Cortex of kidney (tissue), 1 donor: ENCODE data around the gene DOHH.

Experiments
- DNase-seq: peaks from one replicate; lab custom pipeline; 2025; lab: John Stamatoyannopoulos, UW

DOHH gene

DNA sequence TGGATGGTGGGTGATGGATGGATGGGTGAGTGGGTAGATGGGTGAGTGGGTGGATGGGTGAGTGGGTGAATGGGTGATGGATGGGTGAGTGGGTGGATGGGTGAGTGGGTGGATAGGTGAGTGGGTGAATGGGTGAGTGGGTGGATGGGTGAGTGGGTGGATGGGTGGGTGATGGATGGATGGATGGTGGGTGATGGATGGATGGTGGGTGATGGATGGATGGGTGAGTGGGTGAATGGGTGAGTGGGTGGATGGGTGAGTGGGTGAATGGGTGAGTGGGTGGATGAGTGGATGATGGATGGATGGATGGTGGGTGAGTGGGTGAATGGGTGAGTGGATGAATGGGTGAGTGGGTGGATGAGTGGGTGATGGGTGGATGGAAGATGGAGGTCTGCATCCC lies 23.0 kb downstream of the DOHH start:
- no peak for DNase-seq

DNA sequence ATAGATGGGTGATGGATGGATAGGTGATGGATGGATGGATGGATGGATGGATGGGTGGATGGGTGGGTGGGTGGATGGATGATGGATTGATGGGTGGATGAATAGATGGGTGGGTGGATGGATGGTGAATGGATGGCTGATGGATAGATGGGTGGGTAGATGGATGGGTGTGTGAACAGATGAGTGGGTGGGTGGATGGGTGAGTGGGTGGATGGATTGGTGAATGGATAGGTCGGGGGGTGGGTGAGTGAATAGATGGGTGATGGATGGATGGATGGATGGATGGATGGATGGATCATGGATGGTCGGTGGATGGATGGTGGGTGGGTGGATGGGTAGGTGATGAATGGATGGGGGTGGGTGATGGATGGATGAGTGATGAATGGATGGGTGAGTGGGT lies 23.6 kb downstream of the DOHH start:
- no peak for DNase-seq

DNA sequence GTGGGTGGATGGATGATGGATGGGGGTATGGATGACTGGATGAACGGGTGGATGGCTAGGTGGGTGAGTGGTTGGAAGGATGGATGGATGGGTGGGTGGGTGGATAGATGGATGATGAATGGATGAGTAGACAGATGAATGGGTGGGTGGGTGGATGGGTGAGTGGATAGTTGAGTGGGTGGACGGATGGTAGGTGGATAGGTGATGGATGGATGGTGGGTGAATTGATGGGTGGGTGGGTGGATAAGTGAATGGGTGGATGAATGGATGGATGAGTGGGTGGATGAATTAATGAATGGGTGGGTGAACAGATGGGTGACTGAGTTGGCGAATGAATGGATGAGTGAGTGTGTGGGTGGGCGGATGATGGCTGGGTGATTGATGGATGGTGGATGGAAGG lies 25.0 kb downstream of the DOHH start:
- DNase-seq, result no peak

DNA sequence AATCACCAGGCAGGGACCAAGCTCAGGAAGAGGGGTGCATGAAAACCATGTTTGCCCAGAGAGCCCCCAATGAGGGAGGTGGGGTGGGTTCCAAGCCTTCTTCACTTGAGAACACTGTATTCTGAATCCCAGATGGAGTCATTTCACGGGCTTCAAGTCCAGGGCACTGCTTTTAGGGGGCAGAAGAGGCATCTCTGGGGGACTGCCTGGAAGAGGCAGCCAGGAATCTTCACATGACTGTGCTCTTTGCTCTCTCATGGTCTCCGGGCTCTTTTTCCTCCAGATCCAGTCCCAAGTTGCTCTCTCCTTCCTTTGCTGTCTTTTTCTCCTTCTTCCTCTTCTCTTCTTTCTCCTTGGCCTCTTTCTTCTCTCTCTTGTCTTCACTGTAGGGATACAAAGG lies 25.9 kb downstream of the DOHH start:
- no peak for DNase-seq

DNA sequence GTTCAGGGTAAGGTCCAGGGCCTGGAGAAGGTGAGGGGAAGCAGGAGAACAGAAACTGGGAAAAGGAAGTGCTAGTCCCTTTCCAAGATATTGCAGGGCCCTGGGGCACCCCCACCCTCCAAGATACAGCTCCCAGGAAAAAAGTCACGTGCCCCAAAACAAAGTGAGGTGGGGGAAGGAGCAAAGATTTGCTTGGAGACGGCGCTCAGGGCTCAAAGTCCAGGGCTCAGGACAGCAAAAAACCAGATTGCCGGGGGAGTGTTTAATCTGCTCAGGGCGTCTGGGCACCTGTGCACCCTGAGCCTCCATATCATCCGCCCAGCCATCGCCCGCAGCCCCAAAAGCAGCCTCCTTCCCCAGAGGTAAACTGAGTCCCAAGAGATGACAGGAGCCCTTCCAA lies 26.5 kb downstream of the DOHH start:
- DNase-seq, result no peak

DNA sequence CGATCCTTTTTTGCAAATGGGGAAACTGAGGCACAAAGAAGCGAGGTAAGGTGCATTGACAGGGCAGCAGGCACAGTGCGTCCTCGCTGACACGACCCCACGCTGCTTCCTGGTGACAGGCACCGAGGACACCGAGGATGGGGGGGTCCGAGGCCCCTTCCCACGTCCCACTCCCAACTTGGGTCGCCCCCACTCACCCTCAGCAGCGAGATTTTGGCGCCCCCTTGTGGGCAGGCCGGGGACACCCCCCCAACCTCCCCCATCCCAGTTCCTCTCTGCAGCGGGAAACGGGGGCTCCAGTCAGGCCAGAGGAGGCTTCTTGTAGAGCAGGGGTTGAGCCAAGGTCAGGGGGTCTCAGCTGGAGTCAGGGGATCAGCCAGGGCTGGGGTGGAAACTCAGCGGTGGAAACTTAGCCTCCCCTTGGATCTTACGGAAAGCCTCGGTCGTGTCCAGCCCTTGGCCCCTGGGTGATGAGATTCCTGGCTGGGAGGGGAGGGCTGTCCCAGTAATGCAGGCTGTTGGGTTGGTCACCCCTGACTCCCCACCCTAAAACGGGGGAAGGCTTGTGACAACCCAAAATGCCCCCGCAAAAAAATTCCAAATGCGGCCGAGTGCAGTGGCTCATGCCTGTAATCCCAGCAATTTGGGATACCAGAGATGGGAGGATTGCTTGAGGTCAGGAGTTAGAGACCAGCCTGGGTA lies 28.4 kb downstream of the DOHH start:
- DNase-seq, result no peak

DNA sequence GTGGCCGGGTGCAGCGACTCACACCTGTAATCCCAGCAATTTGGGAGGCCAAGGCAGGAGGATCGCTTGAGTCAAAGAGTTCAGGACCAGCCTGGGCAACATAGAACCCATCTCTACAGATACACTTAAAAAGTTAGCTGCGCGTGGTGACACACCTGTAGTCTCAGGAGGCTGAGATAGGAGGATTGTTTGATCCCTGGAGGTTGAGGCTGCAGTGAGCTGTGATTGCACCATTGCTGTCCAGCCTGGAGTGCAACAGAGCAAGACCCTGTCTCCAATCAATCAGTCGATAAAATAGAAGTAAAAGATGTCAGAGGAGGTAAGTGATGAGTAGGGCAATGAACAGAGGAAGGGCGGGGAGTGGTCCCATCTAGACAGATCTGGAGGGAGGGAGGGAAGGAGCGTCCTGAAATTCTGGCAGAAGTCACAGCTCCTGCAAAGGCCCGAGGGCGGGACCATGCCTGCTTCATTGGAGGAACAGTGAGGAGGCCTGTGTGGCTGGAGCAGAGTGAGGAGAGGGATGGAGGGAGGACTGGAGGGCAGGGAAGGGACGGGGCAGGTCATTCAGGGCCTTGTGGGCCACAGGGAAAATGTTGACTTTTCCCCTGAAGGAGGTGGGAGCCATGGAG lies 29.9 kb downstream of the DOHH start:
- no peak for DNase-seq

DNA sequence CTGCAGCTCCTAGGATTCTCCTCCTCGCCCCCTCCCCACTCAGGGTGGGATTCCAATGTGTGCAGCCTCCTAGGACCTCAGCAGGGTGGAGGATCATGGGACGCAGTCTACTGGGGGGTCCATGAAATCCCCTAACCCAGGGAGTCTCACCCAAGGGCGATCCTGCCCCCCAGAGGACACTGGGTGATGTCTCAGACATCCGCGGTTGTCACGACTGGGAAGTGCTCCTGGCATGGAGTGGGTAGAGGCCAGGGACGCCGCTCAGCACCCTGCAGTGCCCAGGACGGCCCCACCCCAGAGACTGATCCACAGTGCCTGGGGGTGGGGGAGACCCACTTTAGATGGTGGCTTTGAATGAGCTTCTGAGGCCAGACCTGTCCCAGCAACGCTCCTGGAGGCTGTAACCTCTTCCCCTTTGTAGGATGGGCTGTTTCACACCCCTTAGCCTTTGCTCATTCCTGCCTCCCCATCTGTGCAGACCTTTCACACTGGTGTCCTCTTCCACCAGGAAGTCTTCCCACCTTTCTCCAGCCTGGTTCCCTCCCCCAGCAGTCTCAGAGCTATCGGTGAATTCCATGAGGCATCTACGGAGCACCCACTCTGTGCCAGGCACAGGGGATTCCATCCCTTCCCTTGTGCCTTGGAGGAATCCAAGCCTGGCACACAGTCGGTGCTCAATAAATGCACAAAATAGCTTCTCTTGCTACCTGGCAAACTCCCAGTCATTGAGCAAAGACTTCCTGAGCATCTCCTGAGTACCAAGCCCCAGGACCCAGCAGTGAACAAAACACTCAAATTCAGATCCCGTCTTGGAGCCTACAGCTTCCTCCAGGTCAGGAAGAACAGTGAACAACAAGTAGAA lies 30.6 kb downstream of the DOHH start:
- no peak for DNase-seq

DNA sequence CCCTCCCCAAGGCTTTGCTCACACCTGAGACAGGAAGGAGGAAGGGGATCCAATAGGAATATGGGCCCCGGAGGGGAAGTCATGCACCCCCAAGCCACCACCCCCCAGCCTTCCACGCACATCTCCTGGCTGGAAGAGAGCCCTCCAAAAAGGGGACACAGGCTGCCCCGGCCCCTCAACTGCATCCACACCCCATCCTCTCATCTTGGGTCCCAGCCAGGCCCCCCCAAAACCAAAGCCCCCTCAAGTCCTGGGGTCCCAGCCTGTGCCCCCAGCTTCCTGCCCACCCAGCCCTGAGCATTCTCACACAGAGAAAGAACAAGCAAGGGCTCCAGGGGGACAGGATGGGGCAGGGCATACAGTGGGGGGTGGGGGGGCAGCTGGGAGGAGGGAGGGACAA lies 32.3 kb downstream of the DOHH start:
- DNase-seq, result no peak

DNA sequence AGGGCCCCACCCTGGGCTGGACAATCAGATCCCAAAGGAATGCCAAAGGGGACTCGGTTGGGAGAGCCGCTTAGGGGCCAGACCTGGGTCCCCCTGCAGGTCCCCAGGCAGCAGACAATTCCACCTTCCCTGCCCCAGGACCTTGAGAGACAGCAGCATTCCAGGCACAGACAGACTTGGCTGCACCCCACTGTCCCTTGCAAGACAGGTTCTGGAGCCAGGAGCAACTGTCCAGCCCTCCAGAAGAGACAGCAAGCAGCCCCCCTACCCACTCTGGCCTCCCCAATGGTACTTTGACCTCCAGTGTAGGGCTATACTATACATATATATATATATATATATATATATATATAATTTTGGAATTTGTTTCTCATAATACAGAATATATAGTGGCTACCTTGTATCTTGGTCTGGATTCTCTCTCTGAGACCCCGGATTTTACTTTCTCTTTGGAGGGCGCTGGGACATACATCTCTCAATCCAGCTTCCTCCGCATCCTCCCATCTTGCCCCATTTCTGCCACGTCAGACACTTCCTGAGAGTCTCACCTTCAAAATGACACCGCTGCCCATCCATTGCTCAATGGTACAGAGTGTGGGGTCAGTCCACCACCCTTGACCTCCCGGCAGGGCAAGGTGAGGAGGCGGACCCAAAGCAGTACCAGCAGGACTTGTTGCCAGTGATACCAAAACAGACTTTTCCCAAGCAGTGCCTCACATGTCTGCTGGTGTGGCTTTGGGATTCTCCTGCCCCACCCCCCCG lies 32.9 kb downstream of the DOHH start:
- no peak for DNase-seq

DNA sequence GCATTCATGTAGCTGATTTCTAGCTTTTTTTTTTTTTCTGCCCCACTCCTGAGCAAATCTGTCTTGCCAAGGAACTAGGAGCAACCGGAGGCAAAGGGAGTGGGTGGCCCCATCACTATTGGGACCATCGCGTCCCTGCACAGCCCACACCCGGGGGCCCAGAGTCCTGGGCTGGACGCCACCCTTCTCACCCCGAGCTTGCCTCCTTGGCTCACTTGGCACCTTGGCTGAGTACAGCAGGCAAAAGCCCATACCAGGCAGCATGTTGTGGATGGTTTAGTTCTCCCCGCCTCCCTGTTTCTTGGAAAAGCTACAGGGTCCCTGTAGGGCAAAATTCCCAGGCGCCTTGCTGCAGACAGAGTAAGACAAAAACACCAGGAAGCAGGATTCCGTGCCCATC lies 33.8 kb downstream of the DOHH start:
- no peak for DNase-seq

DNA sequence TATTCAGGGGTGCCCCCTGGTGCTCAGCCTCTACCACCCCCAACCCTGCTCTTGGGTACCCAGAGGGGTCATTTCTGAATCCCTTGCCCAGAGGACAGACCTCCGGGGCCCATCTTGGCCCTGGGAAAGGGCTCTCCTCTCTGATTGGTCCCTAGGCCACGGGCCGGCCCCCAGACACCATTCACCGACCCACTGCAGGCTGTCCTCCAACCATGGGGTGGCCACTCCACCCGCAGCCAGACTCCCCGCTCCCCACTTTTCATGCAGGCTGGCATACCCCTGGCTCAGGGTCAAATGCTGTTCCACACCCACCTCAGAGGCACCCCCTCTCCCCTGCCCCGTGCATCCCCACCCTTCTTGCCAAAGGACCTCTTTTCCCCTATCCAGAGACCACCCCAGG lies 34.9 kb downstream of the DOHH start:
- DNase-seq, result no peak

DNA sequence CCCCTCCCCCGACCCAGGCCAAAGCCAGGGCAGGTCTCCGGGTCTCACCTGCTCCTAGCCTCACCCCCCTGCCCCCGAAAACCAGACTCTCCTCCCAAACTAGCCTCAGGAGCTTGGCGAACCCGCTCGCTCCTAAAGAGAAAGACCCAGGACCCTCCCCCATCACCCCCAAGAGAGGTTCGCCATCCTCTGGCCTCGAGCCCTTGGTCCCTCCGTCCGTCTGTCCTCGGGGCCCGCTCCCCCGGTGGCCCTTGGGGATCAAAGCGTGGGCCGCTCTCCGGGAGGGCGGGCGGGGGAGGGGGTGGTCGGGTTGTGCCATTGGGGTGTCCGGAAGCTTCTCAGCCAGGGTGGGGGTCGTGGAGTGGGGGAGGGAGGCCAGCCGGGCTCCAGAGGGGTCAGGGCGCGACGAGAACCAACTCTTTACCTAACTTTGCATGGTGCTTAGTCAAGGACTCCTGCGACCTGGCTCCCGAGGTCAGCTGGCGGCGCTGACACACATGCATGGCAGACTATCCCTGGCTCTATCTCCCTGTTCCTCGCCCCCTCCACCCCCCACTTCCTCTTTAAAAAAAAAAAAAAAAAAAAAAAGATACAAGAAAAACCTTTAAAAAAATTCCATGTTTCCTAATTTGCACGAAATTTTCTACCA lies 35.8 kb downstream of the DOHH start:
- no peak for DNase-seq

DNA sequence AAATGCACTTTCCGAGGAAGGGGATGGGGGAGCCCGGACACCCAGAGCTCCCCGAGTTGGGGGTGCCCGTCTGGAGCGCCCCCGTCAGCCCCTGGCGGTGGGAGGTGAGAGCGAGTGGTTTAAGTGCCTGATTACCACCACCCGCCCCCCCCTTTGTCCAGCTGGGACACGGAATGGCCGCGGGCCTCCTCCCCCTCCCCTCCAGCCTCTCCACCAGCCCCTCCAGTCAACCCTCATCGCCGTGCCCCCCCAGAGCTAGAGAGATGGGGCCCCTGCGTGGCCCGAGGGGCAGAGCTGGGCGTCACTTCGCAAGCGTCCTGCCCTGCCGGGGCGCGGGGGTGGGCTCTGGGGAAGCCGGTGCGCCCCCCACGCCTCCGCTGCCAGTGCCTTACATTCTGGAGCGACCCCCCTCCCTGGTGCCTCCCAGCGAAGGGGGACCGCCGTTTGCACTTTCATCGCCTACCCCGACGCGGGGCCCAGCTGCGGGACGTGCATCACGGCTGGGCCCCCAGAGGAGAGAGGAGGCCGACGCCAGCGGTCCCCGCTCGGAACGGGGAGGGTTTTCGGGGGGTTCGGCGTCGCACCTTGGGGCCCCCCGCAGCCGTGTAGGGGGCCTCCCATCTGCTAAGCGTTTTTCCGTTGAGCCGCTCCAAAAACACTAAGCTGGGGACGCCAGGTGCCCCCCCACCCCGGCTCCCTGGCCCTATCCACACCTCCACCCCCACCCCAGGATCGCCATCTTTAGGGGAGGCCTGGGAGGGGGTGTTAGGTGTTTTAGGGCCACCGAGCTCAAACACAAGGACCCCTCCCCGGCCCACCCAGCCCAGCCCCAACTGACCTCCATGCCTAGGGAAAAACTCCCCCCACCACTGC lies 36.5 kb downstream of the DOHH start:
- DNase-seq, result no peak

DNA sequence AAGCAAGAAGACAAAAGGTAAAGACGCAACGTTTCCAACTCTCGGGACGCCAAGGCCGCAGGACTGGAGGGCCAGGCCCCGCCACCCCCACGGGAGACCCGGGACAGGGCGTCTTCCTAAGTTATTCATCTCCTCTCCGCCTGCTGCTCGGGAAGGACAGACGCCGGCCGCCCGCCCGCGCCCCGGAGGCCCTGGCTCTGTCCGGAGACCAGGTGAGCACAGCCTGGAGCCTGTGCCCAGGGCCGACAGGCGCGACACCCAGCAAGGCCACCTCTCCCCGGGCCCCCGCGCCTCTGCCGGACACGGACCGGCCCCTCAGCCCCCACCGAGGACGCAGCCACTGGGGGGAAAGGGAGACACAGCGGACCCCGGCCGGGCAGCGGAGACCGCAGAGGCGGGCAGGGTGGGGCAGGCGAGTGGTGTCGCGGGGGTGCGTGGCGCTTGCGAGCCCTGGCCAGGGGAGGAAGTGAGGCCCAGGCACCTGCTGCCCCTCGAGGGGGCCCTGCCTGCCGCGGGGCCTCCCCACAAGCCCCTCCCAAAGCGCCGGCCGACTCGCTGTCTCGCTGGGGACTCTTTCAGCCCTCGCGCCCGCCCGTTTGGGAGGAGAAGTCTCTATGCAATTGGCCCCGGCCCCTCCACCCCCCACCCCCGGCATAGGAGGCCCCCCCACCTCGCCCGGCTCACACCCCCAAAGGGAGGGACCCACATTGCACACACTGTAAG lies 37.3 kb downstream of the DOHH start:
- DNase-seq, result no peak

DNA sequence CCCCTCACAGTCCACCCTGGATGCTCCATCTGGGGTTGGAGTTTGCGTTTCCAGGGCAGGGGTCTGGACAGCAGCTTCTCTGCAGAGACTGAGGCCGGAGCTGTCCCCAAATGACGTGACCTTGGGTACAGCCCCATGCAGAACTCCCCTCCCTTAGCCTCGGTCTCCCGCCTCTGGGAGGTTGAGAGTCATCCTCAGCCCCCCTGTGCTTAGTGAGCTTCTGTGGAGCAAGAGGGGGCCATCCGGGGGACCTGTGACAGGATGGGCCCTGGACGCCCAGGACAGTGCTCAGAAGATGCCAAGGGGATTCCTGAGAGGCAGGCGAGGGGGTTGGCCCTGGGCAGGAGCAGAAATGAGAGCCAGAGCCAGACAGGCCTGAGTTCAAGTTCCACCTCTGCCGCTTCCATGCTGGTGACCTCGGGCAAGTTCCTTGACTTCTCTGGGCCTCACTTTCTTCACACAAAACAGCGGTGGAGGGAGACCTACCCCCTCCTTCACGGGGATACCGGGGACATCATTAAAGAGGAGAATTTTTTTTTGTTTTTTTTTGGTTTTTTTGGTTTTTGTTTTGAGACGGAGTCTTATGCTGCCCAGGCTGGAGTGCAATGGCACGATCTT lies 40.4 kb downstream of the DOHH start:
- no peak for DNase-seq

DNA sequence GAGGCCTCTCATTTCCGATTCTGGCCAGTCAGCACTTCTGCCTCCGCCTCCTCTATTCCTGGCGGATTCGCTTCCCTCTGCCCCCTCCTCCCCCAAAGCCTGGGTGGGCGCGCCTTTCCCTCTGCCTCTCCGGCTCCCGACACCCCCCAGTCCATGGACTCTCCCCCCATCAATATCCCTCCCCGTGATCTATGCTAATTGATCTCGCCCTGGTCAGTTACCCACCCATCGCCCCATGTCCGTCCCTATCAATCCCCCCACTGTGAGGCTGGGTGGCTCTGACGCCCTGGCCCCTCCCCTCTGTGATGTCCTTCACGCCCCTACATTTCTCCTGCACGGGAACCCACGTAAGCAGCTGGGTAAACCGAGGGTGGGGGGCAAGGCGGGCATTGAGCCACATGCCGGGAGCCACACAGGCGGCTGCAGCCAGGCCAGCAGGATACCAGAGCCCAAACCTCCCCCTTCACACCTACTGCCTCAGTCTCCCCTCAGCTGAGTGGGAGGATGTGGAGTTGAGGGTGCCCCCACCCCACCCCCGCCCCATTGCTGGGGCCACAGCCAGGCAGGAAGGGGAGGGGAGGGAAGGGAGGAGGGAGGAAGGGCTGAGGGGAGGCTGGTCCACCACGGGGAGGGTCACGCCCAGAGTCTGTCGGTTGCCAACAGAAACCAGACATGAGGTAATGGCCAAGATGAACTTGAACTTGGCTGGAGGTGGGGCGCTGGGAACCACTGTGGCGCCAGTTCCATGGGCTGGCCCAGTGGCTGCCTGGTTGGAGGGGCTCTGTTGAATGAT lies 41.2 kb downstream of the DOHH start:
- no peak for DNase-seq

DNA sequence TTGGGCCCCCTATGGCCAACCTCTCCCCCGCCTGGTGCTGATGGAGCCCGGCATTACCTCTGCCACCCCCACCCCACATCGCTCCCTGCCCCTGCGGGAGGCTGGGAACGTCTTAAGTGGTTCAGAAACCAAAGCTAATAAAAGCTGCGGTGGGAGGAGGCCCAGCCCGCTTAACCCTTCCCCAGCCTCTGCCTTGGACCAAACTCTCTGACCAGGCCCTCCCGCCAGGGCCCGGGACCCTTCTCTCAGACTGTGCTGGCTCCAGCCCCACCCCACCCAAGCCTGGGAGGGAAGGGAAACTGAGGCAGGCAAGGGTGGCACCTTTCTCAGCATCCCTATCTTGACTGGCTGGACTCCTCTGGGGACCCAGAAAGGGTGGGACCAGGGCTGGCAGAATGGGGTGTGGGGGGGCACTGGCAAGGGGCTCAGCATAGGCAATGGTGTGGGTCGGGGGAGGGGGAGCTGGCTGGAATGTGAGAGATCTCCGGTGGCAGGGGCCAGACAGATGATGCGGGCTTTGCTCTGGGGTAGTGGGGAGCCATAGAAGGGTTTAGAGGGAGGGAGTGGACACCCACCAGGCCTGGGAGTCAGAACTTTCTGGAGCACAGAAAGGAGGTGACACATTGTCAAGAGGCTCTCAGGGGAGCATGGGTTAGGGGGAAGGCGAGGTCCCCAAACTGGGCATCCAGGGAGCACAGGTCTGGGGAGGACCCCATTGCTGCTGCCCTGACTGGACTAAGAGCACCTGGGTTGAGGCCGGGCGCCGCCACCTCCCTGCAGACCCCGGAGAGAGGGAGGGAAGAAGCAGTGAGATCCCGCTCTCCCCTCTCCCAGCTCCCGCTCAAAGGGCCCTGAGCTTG lies 42.0 kb downstream of the DOHH start:
- no peak for DNase-seq
